Thyroid gland (tissue), 4 donors: Measurements from ENCODE around the gene GRIP1.

ENCODE experiments used
- POLR2A ChIP-seq, 2 donors: fragments of 450-650 bp; IDR thresholded peaks; one replicate each; pipeline ENCODE4 v1.6.1; 2017; ENCODE audit warnings: antibody characterized with exemption in 2 of 2, mild to moderate bottlenecking in 2 of 2, moderate library complexity in 1 of 2
- TF ChIP-seq, protein P1 (sequence below), 6 experiments: fragments of 200-600 bp in 3 of 6; fragments of 450-650 bp in 3 of 6; sonication (generic) in 3 of 6; IDR thresholded peaks; one replicate each; pipeline ENCODE4 v1.5.1; 2016 to 2019; ENCODE audit warnings: antibody characterized with exemption in 6 of 6, mild to moderate bottlenecking in 2 of 6, inconsistent platforms in 1 of 6, moderate library complexity in 1 of 6

GRCh38 chr12:66676241-66676640 lies 2.6 kb downstream of the GRIP1 start:
- TF ChIP-seq, protein P1, sequence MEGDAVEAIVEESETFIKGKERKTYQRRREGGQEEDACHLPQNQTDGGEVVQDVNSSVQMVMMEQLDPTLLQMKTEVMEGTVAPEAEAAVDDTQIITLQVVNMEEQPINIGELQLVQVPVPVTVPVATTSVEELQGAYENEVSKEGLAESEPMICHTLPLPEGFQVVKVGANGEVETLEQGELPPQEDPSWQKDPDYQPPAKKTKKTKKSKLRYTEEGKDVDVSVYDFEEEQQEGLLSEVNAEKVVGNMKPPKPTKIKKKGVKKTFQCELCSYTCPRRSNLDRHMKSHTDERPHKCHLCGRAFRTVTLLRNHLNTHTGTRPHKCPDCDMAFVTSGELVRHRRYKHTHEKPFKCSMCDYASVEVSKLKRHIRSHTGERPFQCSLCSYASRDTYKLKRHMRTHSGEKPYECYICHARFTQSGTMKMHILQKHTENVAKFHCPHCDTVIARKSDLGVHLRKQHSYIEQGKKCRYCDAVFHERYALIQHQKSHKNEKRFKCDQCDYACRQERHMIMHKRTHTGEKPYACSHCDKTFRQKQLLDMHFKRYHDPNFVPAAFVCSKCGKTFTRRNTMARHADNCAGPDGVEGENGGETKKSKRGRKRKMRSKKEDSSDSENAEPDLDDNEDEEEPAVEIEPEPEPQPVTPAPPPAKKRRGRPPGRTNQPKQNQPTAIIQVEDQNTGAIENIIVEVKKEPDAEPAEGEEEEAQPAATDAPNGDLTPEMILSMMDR (IDR thresholded peaks at IDR 0.05) = no peak
- no peak for TF ChIP-seq POLR2A (IDR thresholded peaks at IDR 0.05)
